SH-SY5Y (cell line): ENCODE data around the gene AGPAT3.

Experiments
- GATA2 ChIP-seq: IDR thresholded peaks from 2 replicates; pipeline ENCODE4 v1.6.1; 2011; ENCODE audit warnings: mild to moderate bottlenecking, low read depth, low read length
- GATA3 ChIP-seq: IDR thresholded peaks from 2 replicates; pipeline ENCODE4 v1.6.1; 2011; ENCODE audit warnings: low read depth, mild to moderate bottlenecking, low read length, moderate library complexity

DNA sequence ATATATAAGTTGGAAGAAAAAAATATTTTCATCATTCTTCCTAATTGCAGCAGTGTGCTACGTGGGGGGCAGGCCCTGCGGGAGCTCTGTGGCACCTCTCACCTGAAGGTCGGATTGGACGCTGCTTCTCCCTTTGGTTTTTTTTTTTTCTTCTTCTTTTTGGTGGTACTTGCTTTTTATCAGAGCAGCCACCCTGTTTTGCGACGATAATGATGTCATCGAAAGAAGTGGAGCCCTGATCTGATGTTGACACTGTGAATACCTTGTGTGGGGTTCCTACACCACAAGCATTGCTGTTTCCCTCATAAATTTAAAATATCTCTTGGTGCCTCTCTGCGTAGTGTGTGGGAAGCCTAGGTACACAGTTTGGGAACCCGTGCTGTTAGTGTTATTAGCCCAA is 152.6 kb downstream of the AGPAT3 start:
- TF ChIP-seq GATA2 (no peak), GATA3 (no peak)
